HG02610 (cell line): ENCODE data around the gene PHOSPHO1.
"Not testable (repeated sequence)": the region's sequence is repeated elsewhere in the genome, so short reads cannot be mapped to it uniquely, and the experiment has no call there.

Experiments used
- ATAC-seq: cut with Tn5 transposase; IDR thresholded peaks from one replicate; pipeline ENCODE4 v1.9.1; 2021; ENCODE audit warnings: mild to moderate bottlenecking, moderate library complexity; ENCODE audit not compliant: unreplicated experiment

Gene PHOSPHO1, protein sequence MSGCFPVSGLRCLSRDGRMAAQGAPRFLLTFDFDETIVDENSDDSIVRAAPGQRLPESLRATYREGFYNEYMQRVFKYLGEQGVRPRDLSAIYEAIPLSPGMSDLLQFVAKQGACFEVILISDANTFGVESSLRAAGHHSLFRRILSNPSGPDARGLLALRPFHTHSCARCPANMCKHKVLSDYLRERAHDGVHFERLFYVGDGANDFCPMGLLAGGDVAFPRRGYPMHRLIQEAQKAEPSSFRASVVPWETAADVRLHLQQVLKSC

DNA sequence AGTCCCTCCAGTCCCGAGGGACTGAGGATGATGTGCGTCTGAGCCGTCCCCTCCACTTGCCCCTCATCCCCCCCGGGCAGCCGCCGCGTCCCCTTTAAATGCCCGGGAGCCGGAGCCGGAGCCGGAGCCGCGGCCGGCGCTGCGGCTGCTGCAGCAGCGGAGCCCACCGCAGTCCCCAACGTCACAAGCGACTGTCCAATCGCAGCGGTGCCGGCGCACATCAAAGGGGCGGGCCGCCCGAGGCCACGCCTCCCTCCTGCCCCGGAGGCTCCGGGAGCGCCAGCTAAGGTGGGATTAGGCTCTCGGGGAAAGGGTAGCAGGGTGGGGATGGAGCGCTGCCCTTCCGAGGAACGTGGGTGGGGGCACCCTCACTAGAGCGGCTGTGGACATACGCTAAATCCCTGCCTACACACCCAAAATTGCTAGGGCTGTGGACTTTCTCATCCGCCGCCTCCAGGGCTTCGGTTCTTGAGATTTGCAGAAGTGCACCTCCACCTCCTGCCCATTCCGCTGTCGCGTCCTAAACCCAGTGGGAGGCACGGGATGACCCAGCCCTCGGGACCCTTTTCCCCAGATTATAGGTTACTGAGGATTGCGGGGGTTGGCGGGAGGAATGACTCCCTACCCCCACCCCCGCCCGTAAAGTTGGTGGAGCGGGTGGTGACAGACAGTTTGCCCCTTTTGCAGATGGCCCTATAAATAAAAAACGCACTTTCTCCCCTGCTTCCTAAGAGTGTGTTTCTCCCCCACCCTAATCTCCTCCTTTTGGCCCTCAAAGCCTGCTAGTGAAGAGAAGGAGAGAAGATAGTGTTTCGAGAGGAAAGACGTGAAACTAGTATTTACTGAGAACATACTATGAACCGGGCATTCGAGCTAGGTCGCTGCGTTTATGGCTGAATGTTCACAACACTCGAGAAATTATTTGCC, at the start of gene PHOSPHO1:
TSS of gene PHOSPHO1 (minus strand) at position 152 of the 927 bp plus-strand sequence. CDS start 4,096 bp downstream, outside the sequence.
- peak; percentile 80 for ATAC-seq

DNA sequence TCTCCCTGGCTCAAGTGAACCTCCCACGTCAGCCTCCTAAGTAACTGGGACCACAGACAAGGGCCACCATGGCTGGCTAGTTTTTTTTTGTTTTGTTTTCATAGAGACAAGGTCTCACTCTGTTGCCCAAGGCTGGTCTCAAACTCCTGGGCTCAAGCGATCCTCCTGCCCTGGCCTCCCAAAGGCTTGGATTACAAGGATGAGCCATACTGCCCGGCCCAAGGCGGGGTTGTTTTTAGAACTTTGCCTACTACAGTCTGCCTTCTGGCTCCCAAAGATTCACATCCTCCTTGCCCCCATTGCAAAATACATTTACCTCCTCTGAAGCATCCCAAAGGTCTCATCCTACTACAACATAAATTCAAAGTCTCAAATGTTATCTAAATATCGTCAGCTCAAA, 49.5 kb upstream of the PHOSPHO1 start:
- ATAC-seq, result no peak

GRCh38 chr17:49279263-49280015, 48.9 kb upstream of the PHOSPHO1 start:
- not testable (repeated sequence) for ATAC-seq

GRCh38 chr17:49278076-49278475, 47.5 kb upstream of the PHOSPHO1 start:
- ATAC-seq, result no peak

- ATAC-seq, result no peak
Observed at GRCh38 chr17:49277638-49278037, 47.1 kb upstream of the PHOSPHO1 start.

DNA sequence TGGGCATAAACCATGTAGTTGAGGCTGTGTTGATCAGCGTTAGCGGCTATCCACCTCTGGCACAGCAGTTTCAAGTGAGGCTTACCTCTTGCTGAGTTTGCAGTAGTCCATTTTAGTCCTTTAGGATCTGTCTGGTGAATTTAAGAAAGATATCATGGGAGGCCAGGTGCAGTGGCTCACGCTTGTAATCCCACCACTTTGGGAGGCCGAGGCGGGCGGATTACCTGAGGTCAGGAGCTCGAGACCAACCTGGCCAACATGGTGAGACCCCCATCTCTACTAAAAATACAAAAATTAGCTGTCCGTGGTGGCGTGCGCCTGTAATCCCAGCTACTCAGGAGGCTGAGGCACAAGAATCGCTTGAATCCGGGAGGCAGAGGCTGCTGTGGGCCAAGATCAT, 45.4 kb upstream of the PHOSPHO1 start:
- ATAC-seq, result not testable (repeated sequence)

GRCh38 chr17:49269356-49269755, 38.8 kb upstream of the PHOSPHO1 start:
- ATAC-seq, result no peak

- ATAC-seq, result no peak
Observed at GRCh38 chr17:49267912-49268311, 37.3 kb upstream of the PHOSPHO1 start.

DNA sequence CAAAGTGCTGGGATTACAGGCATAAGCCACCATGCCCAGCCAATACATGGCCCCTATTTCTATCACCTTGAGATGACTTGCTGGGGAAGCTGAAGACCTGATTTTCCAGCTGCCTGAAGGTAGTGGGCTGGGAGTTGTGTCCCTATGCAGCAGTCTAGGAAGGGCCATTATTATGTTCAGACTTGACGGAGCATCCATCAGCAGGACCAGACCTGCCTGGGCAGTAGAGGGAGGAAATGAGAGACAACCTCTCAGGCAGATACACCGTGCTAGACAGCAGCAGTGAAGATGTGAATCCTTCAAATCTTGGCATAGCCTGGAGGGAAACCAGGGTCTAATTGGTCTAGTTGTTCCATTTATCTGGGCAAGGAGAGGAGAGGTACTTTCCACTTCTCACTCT, 35.6 kb upstream of the PHOSPHO1 start:
- no peak for ATAC-seq

DNA sequence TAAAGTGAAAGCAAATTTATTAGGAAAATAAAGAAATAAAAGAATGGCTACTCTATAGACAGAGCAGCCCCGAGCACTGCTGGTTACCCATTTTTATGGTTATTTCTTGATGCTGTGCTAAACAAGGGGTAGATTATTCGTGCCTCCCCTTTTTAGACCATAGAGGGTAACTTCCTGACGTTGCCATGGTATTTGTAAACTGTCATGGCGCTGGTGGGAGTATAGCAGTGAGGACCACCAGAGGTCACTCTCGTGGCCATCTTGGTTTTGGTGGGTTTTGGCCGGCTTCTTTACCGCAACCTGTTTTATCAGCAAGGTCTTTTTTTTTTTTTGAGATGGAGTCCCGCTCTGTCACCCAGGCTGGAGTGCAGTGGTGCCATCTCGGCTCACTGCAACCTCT, 31.0 kb upstream of the PHOSPHO1 start:
- ATAC-seq, result not testable (repeated sequence)

DNA sequence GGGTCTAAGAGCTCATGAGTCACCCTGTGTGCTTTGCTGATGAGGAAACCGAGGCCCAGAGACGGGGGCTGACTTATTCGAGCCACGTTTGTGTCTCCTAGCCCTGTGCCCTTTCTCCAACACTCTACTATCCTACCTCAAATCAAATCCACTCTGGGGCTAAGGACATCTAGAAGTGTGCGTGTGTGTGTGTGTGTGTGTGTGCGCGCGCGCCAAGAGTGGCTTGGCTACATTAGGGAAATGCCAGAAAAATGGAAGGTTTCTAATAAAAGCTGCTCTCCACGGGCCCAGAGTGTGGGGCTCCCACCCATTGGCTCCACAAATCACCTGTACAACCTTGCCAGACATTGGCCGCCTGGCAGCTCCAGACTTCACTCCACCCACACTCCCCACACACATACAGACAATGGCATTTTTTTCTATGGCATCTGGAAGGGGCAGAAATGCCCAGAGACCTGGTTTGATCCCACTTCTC, 30.3 kb upstream of the PHOSPHO1 start:
- no peak for ATAC-seq

- ATAC-seq, result no peak
Observed at GRCh38 chr17:49260011-49260816, 29.6 kb upstream of the PHOSPHO1 start.

- no peak for ATAC-seq
Observed at GRCh38 chr17:49259663-49260010, 29.1 kb upstream of the PHOSPHO1 start.

GRCh38 chr17:49258394-49258793, 27.8 kb upstream of the PHOSPHO1 start:
- no peak for ATAC-seq

GRCh38 chr17:49255125-49255524, 24.5 kb upstream of the PHOSPHO1 start:
- no peak for ATAC-seq

GRCh38 chr17:49254066-49254465, 23.5 kb upstream of the PHOSPHO1 start:
- ATAC-seq, result no peak

- no peak for ATAC-seq
Observed at GRCh38 chr17:49252148-49252695, 21.6 kb upstream of the PHOSPHO1 start.

GRCh38 chr17:49249890-49250522, 19.4 kb upstream of the PHOSPHO1 start:
- ATAC-seq, result no peak

DNA sequence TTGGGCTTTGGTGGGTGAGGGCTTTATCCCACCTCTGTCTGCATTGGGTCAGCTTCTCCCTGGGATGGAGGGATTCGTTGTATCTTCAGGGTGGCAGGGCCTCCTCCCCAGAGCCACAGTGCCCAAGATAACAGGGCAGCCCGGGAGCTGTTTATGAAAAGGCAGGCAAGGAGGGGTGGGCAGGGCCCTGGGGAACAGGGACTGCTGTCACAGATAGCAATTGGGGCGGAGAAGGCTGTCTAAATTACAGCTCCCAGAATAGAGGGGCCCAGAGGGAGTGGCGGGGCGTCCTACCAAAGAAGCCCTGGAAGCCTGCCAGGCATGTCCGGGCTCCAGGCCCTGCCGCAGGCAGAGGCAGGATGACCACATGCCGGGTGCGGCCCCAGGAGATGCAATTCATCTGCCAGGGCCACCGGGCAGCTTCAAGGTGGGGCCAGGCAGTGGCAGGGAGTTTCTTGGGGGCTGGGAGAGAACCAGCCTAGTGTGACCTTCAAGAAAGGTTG, 18.8 kb upstream of the PHOSPHO1 start:
- ATAC-seq, result no peak
